CD4-positive, alpha-beta T cell treated with Interferon gamma for 1 hour (primary cell): ENCODE results near the gene VAT1.

Source experiments
- DNase-seq: peaks from one replicate; pipeline ENCODE4 v3.0.0-alpha.2; 2020

VAT1 gene

GRCh38 chr17:42967925-42968324, 54.3 kb downstream of the VAT1 start:
- no peak for DNase-seq
